GM21619 (cell line): Measurements from ENCODE around the gene FAM180A.

Source experiments
- ATAC-seq: cut with Tn5 transposase; IDR thresholded peaks from one replicate; pipeline ENCODE4 v1.9.1; 2021; ENCODE audit not compliant: unreplicated experiment

Gene FAM180A

DNA sequence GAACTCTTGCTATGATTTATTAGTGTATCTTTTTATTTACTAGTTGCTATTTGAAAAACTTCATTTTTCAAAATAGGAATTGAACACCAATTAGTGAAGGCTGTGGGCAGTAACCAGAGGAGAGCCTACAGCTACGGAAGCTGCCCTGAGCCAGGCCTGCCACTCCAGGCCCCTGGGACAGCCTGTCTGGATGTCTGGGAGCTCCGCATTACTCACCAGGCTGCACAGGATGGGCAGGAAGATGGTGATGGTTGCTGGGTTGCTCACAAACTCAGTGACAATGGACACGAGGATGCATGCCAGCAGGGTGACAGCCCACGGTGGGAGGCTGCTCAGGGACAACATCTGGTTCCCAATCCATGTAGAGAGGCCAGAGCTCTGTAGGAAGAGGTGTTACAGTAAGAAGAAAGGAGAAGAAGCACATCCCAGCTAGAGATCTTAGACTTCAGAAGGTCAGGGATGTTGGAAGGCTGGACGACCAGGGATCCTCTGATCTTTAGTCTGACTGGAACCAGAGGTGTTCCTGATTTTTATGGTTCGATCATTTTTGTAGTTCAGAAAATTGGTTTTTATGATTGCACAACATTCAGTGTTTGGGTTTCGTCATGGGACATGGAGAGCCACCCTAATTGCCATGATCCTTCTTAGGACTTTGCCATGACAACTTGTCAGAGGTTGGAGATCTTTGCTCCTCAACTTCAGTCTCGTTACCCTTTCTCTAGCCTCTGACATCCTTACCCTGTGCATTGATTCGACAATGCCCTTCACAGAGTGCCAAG is 63.1 kb downstream of the FAM180A start:
- ATAC-seq, result no peak

DNA sequence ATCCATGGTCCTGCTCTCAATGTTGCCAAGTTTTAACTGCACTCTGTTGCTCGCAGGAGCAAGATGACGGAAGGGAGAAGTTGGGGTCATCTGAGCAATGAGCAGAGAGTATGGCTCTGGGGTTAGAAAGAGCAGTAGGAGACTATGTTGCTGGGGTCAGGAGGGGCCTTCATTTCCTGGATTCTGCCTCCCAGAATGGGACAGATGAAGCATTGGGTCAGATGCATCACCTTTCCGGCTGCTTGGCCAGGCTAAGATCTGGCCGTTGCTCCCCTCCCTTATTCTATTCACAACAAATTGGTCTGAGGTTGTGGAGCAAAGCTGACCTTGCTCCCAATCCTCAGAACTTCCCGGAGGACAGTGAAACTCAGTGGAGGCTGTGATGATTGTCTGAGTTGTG is 63.9 kb downstream of the FAM180A start:
- no peak for ATAC-seq

- no peak for ATAC-seq
Measured at GRCh38 chr7:135684136-135684535, 64.5 kb downstream of the FAM180A start.

- no peak for ATAC-seq
Measured at GRCh38 chr7:135683609-135684008, 65.0 kb downstream of the FAM180A start.

DNA sequence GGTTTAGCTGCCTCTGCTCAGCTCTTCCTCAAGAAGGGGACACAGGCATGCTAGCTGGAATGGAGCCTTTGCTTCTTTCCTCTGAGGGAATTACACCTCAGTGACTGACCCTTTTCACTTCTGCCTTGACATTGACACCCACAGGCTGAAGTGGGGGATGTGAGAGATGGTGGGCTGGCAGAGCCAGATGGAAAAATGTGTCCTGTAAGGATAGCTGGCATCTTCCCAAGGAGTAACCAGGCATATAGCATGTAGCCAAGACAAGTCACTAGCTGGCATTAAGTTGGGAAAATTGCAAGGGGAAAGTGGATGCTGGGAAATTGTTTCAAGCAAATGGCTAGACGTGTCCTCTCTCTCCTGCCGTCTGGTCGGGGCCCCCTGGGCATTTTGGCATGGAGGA is 66.4 kb downstream of the FAM180A start:
- ATAC-seq, result no peak

DNA sequence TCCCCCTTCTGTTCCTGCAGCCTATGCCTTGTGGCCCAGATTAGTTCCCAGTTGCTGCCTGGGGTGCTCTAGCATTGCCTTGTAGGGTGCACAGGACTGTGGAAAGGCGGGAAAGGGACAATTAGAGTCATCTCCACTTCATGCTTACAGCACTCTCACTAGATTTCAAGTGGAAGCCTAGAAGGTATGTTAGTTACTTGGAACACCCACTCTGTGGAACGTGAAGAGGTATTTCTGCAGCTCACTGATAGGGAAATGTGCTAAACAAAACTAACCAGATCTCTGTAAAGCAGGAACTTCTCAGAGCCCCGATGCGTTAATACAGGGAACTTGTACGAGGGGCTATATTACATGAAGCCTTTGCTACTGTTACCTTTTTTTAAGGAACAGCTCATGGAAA is 66.9 kb downstream of the FAM180A start:
- no peak for ATAC-seq
